HEK293T (cell line): ENCODE data around the gene LSM3.
"Not testable (repeated sequence)": the region's sequence is repeated elsewhere in the genome, so short reads cannot be mapped to it uniquely, and the experiment has no call there.

Experiments used
- CTCF ChIA-PET: fragments of 350-600 bp; formaldehyde crosslinking; extraction: SDS; loops from one replicate; lab custom pipeline; 2021; ENCODE audit warnings: antibody characterized with exemption, inconsistent platforms; lab: Yijun Ruan, JAX
- POLR2A ChIA-PET: fragments of 350-600 bp; formaldehyde crosslinking; extraction: SDS; loops from one replicate; lab custom pipeline; 2020; ENCODE audit warnings: antibody characterized with exemption, inconsistent platforms; lab: Yijun Ruan, JAX
- DNase-seq: peaks from one replicate; pipeline ENCODE4 v3.0.0; 2012; ENCODE audit warnings: mixed read lengths; ENCODE audit errors: extremely low spot score
- ARNT ChIP-seq: fragments of 450-650 bp; IDR thresholded peaks from 2 replicates; pipeline ENCODE4 v1.6.1; 2017; ENCODE audit warnings: mild to moderate bottlenecking
- BHLHE40 ChIP-seq: fragments of 450-650 bp; IDR thresholded peaks from 2 replicates; pipeline ENCODE4 v1.6.1; 2016; ENCODE audit warnings: mild to moderate bottlenecking, moderate library complexity, borderline replicate concordance
- CTBP1 ChIP-seq: fragments of 450-650 bp; IDR thresholded peaks from 2 replicates; pipeline ENCODE4 v1.6.1; 2016; ENCODE audit warnings: borderline replicate concordance
- ELF4 ChIP-seq: fragments of 450-650 bp; IDR thresholded peaks from 2 replicates; pipeline ENCODE4 v1.6.1; 2017; ENCODE audit warnings: antibody characterized with exemption
- FOXA1 ChIP-seq: fragments of 450-650 bp; IDR thresholded peaks from 2 replicates; pipeline ENCODE4 v1.6.1; 2016; ENCODE audit warnings: mild to moderate bottlenecking
- FOXK2 ChIP-seq: fragments of 450-650 bp; IDR thresholded peaks from 2 replicates; pipeline ENCODE4 v1.6.1; 2016; ENCODE audit warnings: mild to moderate bottlenecking
- FOXM1 ChIP-seq: fragments of 450-650 bp; IDR thresholded peaks from 2 replicates; pipeline ENCODE4 v1.6.1; 2017; ENCODE audit warnings: mild to moderate bottlenecking, borderline replicate concordance
- HDGF ChIP-seq: fragments of 450-650 bp; IDR thresholded peaks from 2 replicates; pipeline ENCODE4 v1.6.1; 2017; ENCODE audit warnings: antibody characterized with exemption, borderline replicate concordance
- L3MBTL2 ChIP-seq: fragments of 450-650 bp; conservative IDR thresholded peaks from 2 replicates; pipeline ENCODE4 v1.6.1; 2016; ENCODE audit warnings: mild to moderate bottlenecking
- LEF1 ChIP-seq: fragments of 450-650 bp; IDR thresholded peaks from 2 replicates; pipeline ENCODE4 v1.6.1; 2017; ENCODE audit warnings: mild to moderate bottlenecking, borderline replicate concordance
- NFRKB ChIP-seq: fragments of 450-650 bp; IDR thresholded peaks from 2 replicates; pipeline ENCODE4 v1.6.1; 2016; ENCODE audit warnings: mild to moderate bottlenecking, moderate library complexity
- SP1 ChIP-seq: fragments of 450-650 bp; IDR thresholded peaks from 2 replicates; pipeline ENCODE4 v1.6.1; 2017
- SUZ12 ChIP-seq: fragments of 450-650 bp; IDR thresholded peaks from 2 replicates; pipeline ENCODE4 v1.6.1; 2016; ENCODE audit warnings: mild to moderate bottlenecking
- TARDBP ChIP-seq: fragments of 450-650 bp; IDR thresholded peaks from 2 replicates; pipeline ENCODE4 v1.6.1; 2016
- TF ChIP-seq, protein P1 (sequence below): fragments of 450-650 bp; IDR thresholded peaks from 2 replicates; pipeline ENCODE4 v1.6.1; 2016

LSM3 gene

DNA sequence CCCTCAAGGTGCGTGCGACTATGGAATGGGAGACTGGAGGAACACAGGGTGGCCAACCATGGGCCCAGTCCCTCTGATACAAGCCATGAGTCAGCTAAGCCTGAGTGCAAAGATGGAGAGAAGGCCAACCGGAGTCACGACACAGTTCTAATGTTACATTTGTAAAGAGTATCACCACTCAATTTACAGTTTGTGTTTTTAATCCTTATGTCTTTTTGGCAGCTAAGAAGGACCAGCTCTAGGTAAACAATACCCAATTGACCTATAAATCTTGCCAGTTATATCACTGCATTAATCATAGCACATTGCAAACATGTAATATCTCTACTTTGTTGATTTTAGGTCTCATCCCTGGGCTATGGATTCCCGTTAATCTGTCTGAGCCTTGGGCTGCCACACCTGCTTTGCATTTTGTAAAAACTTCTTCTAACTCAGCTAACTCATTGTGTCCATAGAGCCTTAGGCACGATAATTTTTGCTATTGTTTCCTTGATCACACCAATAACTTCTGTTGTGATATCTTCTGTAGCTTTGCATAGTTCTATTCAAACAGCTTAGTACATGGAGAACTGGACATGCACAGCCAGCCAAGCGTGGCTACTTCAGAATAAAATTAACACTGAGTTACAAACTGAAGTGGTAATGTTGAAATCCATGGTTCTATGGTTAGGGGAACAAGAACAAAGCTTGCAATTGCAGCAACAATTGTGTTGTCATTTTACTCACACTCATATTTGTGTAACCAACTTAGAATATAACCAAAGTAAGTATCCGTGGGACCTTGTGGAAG is 50.3 kb downstream of the LSM3 start:
- TF ChIP-seq CTBP1 (no peak), FOXA1 (no peak)
- TF ChIP-seq, protein P1, sequence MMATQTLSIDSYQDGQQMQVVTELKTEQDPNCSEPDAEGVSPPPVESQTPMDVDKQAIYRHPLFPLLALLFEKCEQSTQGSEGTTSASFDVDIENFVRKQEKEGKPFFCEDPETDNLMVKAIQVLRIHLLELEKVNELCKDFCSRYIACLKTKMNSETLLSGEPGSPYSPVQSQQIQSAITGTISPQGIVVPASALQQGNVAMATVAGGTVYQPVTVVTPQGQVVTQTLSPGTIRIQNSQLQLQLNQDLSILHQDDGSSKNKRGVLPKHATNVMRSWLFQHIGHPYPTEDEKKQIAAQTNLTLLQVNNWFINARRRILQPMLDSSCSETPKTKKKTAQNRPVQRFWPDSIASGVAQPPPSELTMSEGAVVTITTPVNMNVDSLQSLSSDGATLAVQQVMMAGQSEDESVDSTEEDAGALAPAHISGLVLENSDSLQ, result no peak
- POLR2A ChIA-PET, result no interaction called here
- no peak for DNase-seq
- CTCF ChIA-PET, result interaction anchor here (0.7 kb wide), 1 partner anchor 53 kb away, joined by 3 read pairs; no protein-coding TSS in a partner anchor

DNA sequence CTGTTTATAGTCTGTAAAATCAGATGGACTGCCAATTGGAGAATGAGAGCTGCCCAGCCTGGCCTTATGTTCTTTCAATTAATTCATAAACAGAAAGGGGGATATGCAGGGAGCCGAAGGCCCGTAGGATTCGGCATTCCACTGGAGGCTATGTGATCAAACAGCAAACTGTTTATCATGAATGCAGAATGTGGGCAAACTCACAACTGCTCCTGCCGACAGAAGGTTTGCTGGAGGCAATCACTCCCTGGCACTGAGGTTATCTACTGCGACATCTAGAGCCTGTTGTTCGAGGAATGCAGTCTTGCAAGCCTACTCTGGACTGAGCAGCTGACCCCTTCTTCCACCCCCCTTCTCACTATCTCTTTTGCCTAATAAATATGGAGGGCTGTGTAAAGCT is 51.1 kb downstream of the LSM3 start:
- DNase-seq, CTCF ChIA-PET: not testable (repeated sequence)

DNA sequence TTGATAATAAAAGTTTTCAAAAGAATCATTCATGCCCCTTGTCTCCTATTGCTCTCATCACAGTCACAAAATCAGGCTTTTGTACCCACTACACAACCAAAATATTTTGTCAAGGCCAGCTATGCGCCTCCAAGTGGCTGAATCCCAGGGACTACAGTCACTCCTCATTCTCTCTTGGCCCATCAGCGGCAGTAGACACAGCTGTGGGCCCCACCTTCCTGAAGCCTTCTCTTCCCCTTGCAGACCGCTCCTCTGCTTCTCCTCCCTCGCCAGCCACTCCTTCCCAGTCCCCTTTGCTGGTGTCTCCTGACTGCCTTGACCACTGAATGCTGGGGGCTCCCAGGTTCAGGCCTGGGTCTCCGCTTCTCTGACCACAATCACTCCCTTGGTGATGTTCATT is 52.1 kb downstream of the LSM3 start:
- TF ChIP-seq CTBP1 (no peak), LEF1 (no peak), ARNT (no peak), L3MBTL2 (no peak), SP1 (no peak), HDGF (no peak), TARDBP (no peak), ELF4 (no peak), FOXA1 (no peak), FOXK2 (no peak), FOXM1 (no peak), NFRKB (no peak)
- TF ChIP-seq, protein P1, result no peak
- ChIA-PET POLR2A (no interaction called here), CTCF (no interaction called here)
- no peak for DNase-seq

More for the DNA sequence above, 51.1 kb downstream of the LSM3 start:
- POLR2A ChIA-PET, result not testable (repeated sequence)

DNA sequence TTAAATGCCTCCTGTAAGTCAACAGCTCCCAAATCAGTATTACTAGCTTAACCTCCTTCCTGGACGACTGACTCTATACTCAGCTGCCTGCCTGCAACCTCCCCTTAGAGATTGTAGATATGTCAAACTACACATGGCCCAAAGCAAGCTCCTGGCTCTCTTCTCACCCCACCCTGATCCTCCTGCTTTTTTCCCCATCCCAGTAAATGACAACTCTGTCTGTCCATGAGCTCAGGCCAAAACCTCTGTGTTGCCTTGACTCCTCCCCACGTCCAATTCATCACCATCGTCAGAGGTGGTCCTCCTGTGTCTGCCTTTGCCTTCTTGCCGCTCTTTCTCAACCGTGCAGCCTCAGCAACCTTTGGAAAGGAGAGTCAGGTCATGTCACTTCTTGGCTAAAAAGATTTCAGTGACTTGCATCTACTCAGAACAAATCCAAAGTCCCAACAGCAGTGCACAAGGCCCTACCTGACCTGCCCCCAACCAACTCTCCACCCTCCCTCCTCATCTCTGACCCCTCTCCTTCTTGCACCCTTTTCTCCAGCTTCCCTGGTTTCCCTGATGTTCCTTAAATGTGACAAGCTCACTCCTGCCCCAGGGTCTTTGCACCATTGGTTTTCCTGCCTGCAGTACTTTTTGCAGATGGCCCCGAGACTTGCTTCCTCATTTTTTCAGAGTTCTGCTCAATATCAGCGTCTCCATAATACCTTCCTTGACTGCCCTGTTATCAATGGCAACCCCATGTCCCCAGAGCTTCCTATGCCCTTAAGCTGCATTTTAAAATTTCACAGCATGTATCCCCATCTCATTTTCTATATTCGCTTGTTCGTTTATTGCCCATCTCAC is 52.8 kb downstream of the LSM3 start:
- ChIA-PET POLR2A (interaction anchor here (1.8 kb wide), 1 partner anchor 53 kb away, joined by 5 read pairs; the partner anchor contains the start of genes LSM3 and XPC), CTCF (interaction anchor here (0.6 kb wide), 1 partner anchor 23 kb away, joined by 3 read pairs; no protein-coding TSS in a partner anchor)
- DNase-seq, result no peak
- no peak for TF ChIP-seq SUZ12
- TF ChIP-seq, protein P1, result no peak
- no peak for TF ChIP-seq ARNT
- TF ChIP-seq HDGF, result no peak

DNA sequence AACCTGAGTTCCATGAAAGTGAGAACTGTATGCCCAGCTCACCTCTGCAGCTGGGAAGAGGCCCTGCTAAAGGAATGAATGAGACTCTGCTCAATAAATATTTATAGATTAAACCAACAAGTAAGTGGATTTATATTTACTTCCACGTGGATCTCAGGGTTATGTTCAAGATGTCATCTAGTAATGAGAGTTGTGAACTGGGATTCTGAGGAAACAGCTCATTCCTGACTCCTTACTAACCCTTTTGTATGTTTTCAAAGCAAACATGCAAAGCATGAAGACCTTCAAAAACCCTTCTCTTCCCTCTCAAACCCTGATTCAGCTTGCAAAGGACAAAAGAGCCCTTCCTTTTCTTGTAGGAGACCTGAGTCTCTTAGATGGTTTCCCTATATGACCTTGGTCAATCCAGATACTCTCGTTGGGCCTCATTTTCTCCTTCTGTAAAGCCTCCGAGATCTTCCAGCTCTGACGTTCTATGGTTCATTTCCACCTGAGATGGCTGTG is 53.4 kb downstream of the LSM3 start:
- ChIA-PET POLR2A (interaction anchor here (1.8 kb wide), 1 partner anchor 53 kb away, joined by 5 read pairs; the partner anchor contains the start of genes LSM3 and XPC), CTCF (interaction anchor here (0.6 kb wide), 1 partner anchor 24 kb away, joined by 3 read pairs; no protein-coding TSS in a partner anchor)
- no peak for TF ChIP-seq ARNT
- TF ChIP-seq BHLHE40, result no peak
- no peak for TF ChIP-seq ELF4
- no peak for TF ChIP-seq FOXM1
- no peak for TF ChIP-seq LEF1
- DNase-seq, result no peak

DNA sequence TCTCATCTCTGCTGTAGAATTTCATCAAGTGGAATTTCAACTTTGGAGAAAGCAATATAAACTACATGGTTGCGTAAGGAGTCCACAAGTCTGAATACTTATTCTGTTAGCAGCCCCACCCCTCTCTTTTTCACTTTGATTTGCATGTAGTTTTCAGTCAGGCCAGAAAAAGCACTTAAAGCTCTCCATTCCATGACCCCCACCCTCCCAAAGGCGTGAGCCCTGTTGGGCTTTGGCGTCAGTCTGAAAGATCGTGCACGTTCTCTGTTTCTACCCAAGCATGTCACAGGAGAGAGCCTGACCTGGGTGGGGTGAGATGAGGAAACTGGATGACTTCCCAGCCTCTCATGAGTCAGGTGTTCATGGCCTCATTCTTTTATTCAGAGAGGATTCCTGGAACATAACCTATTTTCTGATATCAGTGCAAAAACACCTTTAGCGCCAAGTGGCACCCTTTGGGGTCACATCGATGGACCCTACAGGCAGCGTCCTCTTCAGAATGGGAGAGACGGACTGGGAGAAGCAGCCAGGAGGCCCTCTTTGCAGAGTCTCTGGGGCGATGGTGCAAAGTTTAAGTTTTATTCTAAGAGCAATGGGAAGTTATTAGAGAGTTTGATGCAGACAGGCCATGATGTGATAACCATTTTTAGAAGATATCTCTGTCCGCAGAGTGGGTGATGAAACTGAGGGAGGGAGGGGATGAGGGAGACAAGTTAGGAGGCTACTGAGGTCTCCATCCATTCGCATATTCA is 55.8 kb downstream of the LSM3 start:
- no peak for DNase-seq
- POLR2A ChIA-PET, result no interaction called here
- TF ChIP-seq TARDBP (no peak), L3MBTL2 (no peak), BHLHE40 (no peak), ELF4 (no peak), LEF1 (no peak), FOXA1 (no peak), FOXK2 (no peak), FOXM1 (no peak), SUZ12 (no peak), SP1 (no peak)
- TF ChIP-seq, protein P1, result no peak
- CTCF ChIA-PET, result no interaction called here
